Right lobe of liver (tissue), 4 donors: ENCODE results near the gene ARHGEF40.

ENCODE experiments used
- POLR2A ChIP-seq: fragments of 450-650 bp; IDR thresholded peaks from one replicate; pipeline ENCODE4 v1.6.1; 2017; ENCODE audit warnings: antibody characterized with exemption, mild to moderate bottlenecking
- TF ChIP-seq, protein P1 (sequence below), 4 donors: fragments of 200-600 bp in 3 of 4; fragments of 450-650 bp in 1 of 4; IDR thresholded peaks; one replicate each; pipeline versions ENCODE4 v1.5.1 to v1.8.0; 2016 to 2022; ENCODE audit warnings: antibody characterized with exemption in 4 of 4, mild to moderate bottlenecking in 2 of 4
- donor health status: DM: no; HTN: no; CAD: no.
- donor health status: DM: no; HTN: no; CAD: no.
- donor health status: DM: no; HTN: yes; CAD: no.

DNA sequence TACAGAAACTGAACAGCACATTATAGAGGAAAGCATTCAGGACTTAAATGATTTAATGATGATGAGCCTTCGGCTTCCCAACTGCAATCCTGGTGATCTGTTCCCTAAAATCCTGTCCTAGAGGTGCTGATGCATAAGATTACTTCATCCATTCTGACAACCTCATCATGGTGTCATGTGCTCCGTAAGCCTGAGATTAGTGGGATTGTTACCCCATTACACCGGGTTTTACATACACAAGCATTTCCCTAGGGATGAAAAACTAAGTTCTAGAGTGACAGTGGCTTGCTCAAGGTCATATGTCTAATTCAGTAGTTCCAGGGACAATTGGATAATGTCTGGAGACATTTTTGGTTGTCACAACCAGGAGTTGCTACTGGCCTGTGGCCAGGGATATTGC is 32.9 kb upstream of the ARHGEF40 start:
- TF ChIP-seq, protein P1, sequence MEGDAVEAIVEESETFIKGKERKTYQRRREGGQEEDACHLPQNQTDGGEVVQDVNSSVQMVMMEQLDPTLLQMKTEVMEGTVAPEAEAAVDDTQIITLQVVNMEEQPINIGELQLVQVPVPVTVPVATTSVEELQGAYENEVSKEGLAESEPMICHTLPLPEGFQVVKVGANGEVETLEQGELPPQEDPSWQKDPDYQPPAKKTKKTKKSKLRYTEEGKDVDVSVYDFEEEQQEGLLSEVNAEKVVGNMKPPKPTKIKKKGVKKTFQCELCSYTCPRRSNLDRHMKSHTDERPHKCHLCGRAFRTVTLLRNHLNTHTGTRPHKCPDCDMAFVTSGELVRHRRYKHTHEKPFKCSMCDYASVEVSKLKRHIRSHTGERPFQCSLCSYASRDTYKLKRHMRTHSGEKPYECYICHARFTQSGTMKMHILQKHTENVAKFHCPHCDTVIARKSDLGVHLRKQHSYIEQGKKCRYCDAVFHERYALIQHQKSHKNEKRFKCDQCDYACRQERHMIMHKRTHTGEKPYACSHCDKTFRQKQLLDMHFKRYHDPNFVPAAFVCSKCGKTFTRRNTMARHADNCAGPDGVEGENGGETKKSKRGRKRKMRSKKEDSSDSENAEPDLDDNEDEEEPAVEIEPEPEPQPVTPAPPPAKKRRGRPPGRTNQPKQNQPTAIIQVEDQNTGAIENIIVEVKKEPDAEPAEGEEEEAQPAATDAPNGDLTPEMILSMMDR (IDR thresholded peaks at IDR 0.05), result no peak
- no peak for TF ChIP-seq POLR2A
